Esophagus squamous epithelium (tissue), 4 donors: ENCODE results near the gene GFI1B.

Experiments used
- POLR2A ChIP-seq, 4 donors: fragments of 450-650 bp; IDR thresholded peaks; one replicate each; pipeline ENCODE4 v1.6.1; 2017; ENCODE audit warnings: antibody characterized with exemption in 4 of 4, mild to moderate bottlenecking in 4 of 4, moderate library complexity in 3 of 4
- TF ChIP-seq, protein P1 (sequence below), 6 experiments: fragments of 450-650 bp in 4 of 6; fragments of 200-600 bp in 2 of 6; sonication (generic) in 2 of 6; IDR thresholded peaks; one replicate each; pipeline ENCODE4 v1.5.1; 2016 to 2019; ENCODE audit warnings: antibody characterized with exemption in 6 of 6, mild to moderate bottlenecking in 4 of 6, moderate library complexity in 4 of 6

DNA sequence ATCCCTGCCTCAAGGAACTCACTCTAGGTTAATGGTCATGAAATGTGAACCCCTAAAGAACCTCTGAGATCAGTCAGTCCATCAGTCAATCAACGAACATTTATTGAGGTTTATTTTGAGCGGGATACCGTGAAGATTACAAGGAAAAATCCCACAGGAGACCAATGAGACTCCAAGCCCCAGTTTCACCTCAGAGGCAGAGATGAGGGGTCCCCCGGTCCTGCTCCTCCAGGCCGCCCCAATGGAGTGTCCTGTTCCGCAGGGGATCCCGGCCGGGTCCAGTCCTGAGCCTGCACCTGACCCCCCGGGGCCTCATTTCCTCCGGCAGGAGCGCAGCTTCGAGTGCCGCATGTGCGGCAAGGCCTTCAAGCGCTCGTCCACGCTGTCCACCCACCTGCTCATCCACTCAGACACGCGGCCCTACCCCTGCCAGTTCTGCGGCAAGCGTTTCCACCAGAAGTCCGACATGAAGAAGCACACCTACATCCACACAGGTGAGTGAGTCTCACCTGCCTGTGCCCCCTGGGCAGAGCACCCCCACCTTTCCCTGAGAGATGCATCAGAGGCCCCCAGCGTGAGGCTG is 11.0 kb downstream of the GFI1B start:
- TF ChIP-seq, protein P1, sequence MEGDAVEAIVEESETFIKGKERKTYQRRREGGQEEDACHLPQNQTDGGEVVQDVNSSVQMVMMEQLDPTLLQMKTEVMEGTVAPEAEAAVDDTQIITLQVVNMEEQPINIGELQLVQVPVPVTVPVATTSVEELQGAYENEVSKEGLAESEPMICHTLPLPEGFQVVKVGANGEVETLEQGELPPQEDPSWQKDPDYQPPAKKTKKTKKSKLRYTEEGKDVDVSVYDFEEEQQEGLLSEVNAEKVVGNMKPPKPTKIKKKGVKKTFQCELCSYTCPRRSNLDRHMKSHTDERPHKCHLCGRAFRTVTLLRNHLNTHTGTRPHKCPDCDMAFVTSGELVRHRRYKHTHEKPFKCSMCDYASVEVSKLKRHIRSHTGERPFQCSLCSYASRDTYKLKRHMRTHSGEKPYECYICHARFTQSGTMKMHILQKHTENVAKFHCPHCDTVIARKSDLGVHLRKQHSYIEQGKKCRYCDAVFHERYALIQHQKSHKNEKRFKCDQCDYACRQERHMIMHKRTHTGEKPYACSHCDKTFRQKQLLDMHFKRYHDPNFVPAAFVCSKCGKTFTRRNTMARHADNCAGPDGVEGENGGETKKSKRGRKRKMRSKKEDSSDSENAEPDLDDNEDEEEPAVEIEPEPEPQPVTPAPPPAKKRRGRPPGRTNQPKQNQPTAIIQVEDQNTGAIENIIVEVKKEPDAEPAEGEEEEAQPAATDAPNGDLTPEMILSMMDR (IDR thresholded peaks at IDR 0.05), result no peak
- TF ChIP-seq POLR2A (IDR thresholded peaks at IDR 0.05), result no peak
